T-helper 2 cell (primary cell): Measurements from ENCODE around the gene TRMT11.
"Not testable (repeated sequence)": the region's sequence is repeated elsewhere in the genome, so short reads cannot be mapped to it uniquely, and the experiment has no call there.

Experiments used
- DNase-seq, 5 experiments: peaks; one replicate each; pipeline versions ENCODE4 v3.0.0 to v3.0.0-alpha.2; 2012 to 2022

Gene TRMT11

GRCh38 chr6:126048635-126049034, 62.3 kb downstream of the TRMT11 start:
- no peak for DNase-seq

GRCh38 chr6:126050795-126051194, 64.5 kb downstream of the TRMT11 start:
- DNase-seq = no peak

DNA sequence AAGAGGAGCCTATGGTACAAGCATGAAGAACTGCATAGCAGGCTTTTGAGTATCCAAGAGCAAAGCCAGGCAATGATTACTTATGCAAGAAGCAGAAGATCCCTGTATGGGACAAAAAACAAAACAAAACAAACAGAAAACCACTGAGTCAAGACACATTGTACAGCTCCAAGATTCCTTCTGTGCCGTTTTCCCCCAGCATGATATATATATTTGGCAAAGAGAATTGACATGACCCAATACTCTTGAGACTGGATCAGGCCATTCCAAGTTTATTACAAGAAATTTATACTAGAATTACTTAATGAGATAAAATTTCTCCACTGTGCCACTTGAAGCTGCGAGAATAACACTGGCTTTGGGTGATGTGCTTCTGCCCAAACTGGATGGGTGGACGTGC, 65.5 kb downstream of the TRMT11 start:
- DNase-seq = no peak

DNA sequence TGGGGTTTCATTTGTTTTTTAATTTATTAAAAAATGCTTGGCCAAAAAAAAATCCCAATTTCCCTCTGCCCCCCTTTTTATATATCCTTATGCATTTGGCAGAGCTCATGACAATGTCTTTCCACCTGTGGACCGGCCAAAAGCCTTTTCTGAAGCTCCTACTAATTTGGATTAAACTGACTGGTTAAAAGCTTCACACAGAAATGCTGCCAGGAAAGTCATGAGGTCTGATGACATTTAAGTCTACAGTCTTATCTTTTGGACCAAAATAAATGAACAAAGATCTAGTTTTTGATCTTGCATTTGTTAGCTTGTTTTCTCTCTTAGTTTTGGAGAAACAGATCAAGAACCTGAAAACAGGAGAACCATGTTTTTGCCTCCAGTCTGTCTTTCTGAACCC, 66.1 kb downstream of the TRMT11 start:
- DNase-seq = no peak

- peak in 1 of 5 experiments; percentile 26 for DNase-seq
Measured at GRCh38 chr6:126054258-126054702, 67.9 kb downstream of the TRMT11 start.

- no peak for DNase-seq
Measured at GRCh38 chr6:126054802-126055201, 68.5 kb downstream of the TRMT11 start.

DNA sequence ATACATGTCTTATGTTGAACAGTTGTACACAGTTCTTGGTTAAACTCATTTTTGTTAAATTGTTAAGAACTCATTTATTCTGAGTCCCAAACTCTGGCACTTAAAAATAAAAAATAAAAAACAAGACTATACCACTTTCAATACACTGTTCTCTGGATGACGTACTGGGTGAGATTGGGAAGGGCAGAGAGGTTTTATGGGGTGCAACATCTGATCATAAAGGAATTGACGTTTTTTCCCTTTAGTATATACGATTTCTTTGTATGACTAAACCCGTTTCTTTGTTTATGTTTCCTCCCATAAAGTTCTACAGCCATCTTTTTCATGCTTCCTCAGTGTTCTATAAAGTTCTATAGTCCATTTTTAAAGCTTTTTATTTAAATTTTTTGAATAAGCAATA, 69.1 kb downstream of the TRMT11 start:
- DNase-seq = no peak

DNA sequence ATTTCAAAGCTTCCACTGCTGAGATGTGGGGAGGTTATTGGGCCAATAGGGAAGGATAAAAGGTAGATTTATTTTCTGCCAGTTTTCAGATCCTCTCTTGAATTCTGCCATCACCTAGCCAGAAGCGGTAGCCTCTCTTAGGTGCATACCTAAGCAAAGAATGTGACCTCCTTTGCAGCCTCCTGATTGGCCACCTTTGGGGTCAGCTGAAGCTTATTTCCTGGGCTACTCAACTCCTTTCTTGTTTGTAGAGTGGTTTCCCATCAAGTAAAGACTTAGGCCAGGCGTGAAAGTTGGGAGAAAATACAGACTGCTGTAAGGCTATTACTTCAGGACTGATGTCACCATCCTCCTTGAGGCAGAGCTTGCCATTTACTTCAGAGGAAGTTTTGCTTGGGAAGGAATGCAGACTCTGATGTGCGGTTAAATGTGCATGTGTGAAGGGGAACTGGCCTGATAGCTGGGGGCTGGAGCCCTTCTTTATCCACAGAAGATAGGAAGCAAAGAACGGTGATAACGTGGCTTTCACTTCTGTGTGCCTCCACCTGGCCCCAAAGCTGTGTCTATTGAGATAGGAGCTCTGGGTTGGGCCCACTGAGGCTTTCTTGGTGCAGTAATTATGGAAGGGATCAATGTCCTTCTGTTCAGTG, 70.1 kb downstream of the TRMT11 start:
- DNase-seq = no peak

GRCh38 chr6:126058085-126058484, 71.7 kb downstream of the TRMT11 start:
- DNase-seq = not testable (repeated sequence)

- no peak for DNase-seq
Measured at GRCh38 chr6:126060400-126060799, 74.1 kb downstream of the TRMT11 start.

DNA sequence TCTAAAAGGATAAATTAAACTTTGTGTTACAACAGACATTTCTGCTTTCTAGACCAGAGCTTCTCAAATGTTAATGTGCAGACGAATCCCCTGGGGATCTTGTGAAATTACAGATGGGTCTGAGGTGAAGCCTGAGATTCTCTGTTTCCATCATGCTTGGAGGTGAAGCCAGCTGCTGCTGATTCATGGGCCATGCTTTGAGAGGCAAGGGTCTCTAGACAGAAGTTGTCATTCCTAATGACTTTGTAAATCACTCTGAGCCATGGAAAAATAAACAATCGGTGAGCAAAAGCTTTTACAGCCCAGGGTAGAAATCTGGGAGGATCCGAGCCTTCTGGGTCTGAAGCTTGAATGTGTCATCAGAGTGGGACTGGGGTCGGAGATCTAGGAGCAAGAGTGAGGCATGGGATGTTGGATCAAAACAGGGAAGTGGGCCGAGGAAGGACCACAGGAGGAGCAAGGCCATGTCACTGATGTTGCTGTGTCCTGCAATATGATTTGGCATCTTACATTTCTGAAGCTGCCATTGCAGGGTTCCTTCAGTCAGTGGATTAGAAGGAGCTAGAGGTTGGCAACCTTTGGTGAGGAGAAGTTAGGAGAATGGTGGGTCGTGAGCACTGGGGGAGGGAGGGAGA, 77.3 kb downstream of the TRMT11 start:
- DNase-seq = no peak

- no peak for DNase-seq
Measured at GRCh38 chr6:126064257-126064747, 78.0 kb downstream of the TRMT11 start.

- no peak for DNase-seq
Measured at GRCh38 chr6:126064748-126065401, 78.5 kb downstream of the TRMT11 start.

DNA sequence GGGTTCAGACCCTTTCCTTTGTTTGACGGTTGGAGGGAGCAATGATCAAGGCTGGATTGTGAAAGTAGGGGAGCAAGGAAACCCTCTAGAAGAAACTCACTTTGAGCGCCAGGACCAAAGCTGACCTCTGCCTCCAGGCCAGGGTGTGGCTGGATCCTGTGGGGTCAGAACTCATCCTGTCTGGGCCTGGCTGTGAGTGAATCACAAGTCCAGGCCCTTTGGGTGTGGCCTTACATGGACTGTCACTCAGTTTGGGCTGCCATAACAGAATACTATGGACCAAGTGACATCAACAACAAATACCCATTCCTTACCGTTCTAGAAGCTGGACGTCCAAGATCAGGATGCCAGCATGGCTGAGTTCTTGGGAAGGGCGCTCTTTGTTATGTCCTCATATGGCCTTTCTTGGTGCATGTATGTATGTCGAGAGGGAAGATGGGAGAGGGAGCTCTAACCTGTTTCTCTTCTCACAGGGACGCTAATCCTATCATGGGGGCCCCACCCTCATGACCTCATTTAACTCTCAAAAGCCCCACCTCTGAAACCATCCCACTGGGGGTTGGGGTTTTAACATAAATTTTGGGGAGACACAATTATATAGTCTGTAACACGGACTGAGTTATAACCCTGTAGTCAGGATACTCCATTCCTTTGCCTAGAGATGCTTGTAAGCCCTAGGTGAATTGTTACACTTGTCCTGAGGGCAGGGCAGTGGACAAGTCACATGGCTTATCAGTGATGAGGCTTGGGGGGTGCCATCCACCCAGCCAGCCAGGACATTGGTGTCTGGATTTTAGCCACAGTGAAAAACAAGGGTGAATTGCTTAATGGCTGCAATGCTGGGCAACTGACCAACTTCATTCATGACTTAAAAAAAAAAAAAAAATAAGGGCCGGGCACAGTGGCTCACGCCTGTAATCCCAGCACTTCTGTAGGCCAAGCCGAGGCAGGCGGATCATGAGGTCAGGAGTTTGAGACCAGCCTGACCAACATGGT, 80.0 kb downstream of the TRMT11 start:
- DNase-seq = no peak

DNA sequence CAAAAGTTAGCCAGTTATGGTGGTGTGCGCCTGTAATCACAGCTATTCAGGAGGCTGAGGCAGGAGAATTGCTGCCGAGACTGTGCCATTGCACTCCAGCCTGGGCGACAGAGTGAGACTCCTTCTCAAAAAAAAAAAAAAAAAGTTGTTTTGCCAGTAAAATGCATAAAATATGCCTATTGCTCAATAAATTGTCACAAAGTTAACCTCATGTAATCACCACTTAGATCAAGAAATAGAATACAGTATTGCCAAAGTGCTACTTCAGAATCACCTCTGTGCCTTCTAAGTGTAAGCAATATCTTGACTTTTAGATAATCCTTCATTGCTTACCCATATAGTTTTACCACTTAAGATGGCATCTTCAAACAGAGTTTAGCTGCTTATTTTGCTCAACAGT, 80.7 kb downstream of the TRMT11 start:
- DNase-seq = no peak

DNA sequence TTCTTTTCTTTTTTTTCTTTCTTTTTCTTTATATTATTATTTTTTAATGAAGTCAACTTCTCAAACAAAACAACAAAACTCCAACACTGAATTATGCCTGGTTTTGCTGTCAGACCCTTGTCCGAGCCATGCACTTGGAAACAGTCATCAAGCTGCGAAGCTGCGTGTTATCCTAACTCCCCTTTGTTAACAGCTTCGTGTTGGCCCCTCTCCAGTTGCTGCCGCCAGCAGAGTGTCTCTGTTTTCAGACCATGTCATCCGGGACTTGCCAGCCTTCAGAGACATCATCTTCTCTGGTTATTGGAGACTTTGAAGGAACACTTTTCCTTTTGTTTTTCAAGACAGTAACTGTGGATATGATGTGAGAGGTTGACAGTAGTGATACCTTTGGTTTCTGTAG, 83.1 kb downstream of the TRMT11 start:
- no peak for DNase-seq

DNA sequence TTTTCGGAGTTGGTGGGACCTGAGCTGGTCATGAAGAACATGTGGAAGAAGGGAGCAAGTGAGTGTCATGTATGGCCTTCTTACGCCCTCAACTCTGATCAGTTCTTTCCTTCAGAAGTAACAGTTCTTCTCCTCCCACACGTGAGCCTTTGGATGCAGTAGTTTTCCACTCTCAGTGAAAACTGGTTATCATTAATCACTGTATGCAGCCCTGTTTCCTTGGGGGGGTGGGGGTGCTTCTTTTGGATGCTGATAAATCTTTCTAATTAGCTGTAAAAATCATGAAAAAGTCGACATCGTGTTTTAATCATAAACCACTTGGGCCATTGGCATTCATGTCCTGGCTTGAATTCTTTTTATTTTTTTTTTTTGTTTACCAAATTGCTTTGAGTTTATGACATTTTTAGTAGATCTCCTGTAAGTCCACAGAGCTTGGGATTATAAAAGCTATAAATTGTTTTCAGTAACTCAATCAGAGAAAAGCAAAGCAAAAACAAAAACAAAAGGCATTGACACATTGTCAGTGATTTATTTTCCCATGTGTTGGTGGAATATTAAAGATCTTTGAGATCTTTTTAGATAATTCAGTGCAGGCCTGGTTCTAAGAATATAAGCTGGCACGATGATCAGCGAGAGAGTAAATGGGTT, 84.8 kb downstream of the TRMT11 start:
- DNase-seq = no peak

DNA sequence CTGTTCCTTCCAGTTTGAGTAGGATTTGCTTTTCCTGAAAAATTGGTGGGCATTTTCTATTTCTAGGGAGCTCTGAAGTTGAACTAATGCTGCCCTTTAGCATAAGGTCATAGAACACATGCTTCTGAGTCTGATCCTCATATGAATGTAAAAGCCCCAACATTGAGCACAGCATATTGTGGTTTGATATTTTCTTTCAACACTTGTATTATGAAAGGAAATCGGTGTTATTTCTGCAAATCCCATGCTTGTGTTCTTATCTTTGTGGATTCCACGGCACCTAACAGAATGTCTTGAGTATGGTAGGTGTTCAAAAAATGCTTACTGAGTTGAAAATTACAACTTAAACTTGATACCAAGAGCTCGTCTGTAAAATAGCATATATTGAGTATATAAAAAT, 85.8 kb downstream of the TRMT11 start:
- DNase-seq = no peak

- DNase-seq = no peak
Measured at GRCh38 chr6:126072834-126073233, 86.5 kb downstream of the TRMT11 start.

- no peak for DNase-seq
Measured at GRCh38 chr6:126075335-126076071, 89.2 kb downstream of the TRMT11 start.

DNA sequence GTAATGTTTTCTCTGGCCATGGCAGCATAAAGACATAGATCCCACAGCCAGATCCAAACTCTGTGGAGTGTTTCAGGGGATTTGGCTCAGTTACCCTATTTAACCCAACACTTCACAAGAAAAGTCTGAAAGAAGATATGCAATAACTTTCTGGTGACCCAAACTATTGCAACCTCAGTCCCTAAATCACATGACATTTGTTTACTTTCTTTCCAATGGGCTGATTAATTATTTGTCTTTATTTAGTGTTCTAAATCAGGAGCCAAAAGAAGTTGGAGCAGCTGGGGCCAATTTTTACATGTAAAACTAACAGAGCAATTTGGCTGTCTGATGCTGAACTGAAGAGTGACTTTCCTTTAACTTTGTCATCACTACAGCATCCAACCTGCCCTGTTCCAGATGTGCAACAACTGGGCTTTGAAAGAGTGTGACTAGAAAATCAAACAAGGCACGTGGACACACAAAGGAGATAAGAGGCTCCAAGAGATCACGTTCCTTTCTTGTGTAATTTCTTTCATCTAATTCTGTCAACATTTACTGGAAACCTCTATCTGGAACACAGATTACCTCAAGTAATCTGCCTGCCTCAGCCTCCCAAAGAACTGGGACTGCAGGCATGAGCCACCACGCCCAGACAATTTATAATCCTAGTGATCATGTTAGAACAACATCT, 90.8 kb downstream of the TRMT11 start:
- no peak for DNase-seq
